G401.6 (cell line): ENCODE results near the gene KRT81.

Experiments used
- FAIRE-seq: peaks from 2 replicates; lab custom pipeline; 2012; peaks lifted over from hg19 to GRCh38; lab: Jason Lieb, UNC

KRT81 gene

GRCh38 chr12:52238916-52239646 is 52.3 kb downstream of the KRT81 start:
- no peak for FAIRE-seq

DNA sequence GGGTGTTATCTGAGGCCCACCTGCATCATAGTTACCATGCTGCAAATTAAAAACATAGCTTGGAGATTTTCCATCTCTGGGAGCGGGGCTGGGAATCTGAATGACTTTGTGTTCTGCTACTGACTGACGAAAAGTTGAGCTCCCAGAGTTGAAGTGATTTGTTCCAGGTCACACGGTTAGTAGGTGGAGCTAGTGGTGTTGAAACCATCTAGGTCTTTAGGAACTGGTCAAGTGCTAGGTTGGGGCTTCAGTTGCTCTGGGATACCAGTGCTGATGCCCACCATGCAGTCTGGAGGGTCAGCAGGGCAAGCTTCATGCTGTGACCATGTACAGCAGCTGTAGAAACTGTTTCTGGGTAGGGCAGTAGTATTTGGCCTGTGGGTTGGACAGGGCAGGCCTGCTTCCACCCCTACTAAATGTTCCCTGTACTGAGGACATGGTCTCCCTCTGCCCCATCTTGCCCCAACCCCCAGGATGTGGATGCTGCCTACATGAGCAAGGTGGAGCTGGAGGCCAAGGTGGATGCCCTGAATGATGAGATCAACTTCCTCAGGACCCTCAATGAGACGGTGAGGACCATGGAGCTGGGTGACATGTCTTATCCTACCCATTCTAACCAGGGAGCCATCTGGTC is 53.0 kb downstream of the KRT81 start:
- FAIRE-seq = no peak

DNA sequence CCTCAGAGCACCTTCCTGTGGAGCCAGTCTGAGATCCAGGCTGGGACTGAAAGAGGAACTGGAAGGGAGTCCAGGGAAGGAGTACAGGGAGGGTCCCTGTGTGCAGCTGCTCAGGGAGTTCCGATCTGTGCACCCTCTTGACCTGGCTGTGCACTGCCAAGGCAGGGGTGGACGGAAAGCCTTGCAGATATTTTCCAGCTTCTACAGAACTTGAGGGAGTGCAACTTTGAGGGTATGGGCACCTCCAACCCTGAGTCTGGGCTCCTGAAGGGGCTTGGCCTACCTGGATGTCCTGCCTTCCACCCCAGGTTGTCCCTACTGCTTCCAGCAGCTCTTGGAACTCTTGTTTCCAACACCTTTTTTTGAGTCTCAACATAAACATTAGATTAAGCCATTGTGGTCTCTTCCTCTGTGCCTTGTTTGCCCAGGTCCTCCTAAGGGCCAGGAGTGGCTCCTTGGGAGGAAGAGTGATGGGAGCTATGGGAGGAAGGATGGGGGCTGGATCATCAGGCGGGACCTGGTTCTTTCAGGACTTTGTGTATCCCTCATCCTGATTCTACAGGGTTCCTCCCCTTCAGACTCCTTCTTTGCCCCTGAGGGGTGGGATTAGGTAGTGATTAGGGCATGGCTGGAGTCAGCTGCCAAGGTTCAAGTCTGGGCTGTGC is 54.8 kb downstream of the KRT81 start:
- no peak for FAIRE-seq
